NCI-H2081 treated with DMSO at 0.1 percent for 48 hours (cell line): ENCODE data around the gene ADAMTS17.
A peak's percentile ranks its signal among the peaks of the same experiment; 100 is the strongest.
"Not testable (repeated sequence)": the region's sequence is repeated elsewhere in the genome, so short reads cannot be mapped to it uniquely, and the experiment has no call there.

Source experiments
- DNase-seq: peaks from one replicate; lab custom pipeline; 2025; lab: John Stamatoyannopoulos, UW

The ADAMTS17 gene

GRCh38 chr15:100340721-100341238 lies 995 bp downstream of the ADAMTS17 start:
- no peak for DNase-seq

DNA sequence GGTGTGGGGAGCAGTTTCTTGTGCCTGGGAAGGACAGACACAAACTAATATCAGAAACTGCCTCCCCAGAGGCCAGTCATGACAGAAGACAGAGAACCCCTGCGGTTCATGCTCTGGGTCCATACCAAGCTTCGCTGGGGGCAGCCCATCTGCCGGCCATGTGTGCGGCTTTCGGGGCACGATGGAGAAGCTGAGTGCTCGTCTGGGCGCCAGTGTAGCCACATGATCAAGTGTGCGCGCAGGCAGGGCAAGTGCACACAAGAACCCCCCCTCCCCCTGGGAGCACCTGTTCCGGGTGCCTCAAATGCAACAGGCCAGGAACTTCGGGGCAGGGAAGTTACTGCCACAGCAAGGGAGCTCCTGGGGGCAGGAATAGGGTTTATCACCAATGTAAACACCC lies 1.8 kb downstream of the ADAMTS17 start:
- no peak for DNase-seq

- not testable (repeated sequence) for DNase-seq
Observed at GRCh38 chr15:100339451-100339850, 2.3 kb downstream of the ADAMTS17 start.

- DNase-seq, result peak; percentile 15
Observed at GRCh38 chr15:100338971-100339444, 2.8 kb downstream of the ADAMTS17 start.

DNA sequence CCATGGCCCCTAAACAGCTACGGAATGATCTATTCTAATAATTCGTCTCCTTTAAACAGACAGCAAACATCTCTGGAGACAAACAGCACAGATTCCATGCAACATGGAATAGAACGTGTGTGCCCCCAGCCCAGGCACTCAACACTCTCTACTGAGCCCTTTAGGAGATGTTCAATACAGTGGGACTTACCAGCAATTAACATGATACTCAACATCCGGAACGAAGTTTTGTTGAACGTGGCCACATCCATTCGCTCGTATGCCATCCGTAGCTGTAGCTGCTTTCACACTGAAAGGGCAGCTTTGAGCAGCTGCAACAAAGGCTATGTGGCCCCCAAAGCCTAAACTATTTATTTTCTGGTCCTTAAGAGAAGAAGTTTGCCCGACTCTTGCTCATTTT lies 3.5 kb downstream of the ADAMTS17 start:
- DNase-seq, result no peak

DNA sequence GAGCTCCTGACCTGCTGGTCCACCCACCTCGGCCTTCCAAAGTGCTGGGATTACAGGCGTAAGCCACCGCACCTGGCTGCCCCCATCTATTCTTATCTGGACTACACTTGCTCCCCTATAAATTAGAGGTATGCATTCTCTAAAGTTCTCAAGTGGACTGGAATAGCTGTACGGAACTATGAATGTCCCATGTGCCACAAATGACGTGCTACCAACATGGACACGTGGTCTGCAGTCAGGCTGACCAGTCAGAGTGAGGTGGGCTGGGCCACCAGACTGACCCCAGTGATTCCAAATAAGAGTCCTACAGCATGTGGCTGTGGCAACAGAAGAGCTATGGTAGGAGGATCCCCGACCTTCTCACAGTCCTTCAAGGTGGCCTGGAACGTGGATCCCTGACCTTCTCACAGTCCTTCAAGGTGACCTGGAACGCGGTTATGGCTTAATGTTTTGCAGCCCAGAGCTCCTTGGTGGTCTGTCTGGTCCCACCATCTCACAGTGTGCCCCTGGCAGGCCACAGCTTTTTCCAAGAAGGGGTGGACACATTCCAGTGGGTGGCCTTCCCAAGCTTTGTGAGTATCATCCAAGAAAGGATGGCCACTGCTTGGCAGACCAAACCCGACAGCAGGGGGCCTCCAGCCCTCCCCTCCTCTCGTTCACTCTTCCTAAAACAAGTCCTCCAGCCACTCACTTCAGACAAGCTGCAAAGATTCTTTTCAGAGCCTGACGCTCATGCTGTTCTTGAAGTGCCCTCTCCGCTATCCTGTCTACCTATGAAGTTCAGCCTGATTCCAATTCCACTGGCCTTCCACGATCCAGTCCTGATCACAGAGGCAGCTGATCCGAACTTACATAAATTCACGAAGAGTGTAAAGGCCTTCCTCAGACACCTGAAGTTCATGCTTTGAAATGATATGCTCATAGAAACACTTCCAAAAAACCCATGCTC lies 4.4 kb downstream of the ADAMTS17 start:
- no peak for DNase-seq

- DNase-seq, result no peak
Observed at GRCh38 chr15:100336061-100336460, 5.7 kb downstream of the ADAMTS17 start.

DNA sequence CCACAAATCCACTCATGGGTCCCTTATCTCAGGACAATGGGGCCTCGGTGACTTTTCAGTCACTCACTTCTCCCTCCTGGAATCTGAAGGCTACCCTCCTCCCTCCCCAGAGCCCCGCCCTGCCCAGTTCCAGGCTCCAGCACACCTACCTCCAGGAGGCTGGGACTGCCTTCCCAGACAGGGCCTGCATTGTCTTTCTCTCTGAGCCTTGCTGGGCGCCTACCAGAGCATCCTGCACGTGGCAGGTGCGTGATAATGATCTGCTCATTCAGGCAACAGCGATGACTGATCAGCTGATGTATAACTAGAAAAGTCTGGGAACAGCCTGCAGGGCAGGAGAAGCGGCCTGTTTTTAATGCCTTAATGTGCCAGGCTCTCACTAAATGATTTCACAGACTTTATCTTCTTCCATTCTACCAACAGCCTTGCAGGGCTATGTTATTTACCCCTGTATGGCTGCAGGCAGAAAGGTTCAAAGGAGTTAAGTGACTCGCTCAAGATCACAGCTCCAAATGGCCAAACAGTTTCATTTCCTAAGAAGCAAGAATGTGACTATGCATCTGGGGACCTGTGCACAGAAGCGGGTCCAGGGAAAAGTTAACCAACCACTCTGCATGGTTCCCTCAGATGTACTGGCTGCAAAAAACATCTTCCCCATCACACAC lies 6.3 kb downstream of the ADAMTS17 start:
- DNase-seq, result no peak

DNA sequence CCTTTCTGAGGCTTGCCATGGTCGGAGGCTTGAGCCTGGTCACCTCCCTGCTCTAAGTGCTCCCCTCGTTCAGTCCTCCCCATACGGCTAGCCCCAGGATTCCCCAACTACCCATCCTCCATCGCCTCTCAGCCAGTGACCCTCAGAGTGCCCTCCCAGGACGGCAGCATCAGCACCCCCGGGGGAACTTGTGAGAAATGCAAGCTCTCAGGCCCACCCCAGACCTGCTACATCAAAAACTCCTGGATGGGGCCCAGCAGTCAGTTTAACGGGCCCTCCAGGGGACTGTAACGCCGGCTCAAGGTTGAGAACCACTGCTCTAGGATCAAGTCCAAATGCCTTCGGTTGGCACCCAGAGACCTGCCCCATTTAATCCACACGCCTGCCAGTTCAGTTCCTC lies 6.9 kb downstream of the ADAMTS17 start:
- no peak for DNase-seq

GRCh38 chr15:100334456-100334855 lies 7.3 kb downstream of the ADAMTS17 start:
- DNase-seq, result no peak

DNA sequence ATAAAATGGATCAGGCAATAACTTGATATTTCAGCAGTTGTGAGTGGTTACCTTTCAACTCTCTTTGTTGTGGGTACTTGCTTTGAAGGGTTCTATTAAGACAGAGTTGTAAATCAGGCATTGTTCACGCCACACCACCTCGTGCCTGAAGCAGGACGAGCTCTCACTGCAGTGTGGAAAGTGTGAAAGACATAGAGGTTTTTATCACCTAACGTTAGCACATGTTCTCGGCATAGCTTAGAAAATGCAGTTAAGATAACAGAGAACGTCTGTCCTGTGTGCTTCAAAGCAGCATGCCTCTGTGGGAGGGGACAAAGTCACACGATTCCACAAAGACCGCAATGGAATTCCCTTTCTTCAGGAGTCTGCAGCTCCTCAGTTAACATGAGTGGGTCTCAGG lies 7.8 kb downstream of the ADAMTS17 start:
- DNase-seq, result no peak

DNA sequence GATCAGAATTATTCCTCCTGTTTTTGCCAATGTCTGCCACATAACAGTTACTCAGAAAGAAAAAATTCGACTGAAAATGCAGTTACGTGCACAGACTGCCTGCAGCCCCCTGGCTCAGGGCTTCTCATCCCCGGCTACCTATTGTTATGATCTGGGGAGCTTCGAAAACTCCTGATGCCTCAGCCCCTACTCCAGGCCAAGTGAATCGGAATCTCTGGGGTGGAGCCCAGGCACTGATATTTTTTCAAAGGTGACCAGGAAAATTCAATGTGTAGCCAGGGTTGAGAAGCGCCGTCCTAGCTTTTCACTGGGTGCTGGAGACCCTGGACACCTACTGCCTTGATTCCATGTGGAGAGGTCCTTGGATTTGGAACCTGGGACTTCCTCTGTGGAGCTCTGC lies 8.5 kb downstream of the ADAMTS17 start:
- DNase-seq, result no peak

DNA sequence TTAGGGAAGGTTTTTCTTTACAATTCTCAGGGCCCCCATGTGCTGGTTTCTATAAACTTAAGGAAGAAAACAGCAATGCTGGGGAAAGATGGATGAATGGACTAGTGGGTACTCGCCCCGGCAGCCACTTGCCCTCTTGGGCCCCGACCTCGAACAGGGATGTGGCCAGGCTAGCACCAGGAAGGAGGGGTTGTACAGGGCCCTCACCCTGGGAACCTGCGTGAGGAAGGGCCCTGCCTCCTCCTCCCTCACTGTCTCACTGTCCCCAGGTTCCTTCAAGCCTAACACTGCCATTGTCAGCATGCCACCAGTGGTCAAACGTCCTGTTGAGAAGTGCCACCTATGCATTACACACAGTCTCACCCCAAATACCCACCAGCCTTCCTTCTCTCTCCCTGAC lies 9.1 kb downstream of the ADAMTS17 start:
- DNase-seq, result no peak

DNA sequence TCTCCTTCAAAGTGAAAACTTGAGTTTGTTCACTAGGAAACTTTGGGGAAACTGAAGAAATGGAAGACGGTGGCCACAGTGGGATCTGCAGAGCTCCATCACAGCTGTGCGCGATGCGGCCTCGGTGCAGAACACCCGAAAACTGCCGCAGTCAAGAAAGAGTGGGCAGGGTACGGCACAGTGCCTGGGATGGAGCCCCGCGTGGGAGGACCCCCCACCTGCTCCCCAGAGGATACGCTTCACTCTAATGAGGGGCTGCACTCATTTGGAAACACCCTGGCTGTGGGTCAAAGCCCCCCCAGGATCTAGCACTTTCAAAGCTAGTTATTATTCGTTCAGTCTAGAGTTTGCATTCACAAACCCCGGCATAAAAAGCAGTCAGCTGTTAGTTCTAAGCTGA lies 9.5 kb downstream of the ADAMTS17 start:
- DNase-seq, result no peak

DNA sequence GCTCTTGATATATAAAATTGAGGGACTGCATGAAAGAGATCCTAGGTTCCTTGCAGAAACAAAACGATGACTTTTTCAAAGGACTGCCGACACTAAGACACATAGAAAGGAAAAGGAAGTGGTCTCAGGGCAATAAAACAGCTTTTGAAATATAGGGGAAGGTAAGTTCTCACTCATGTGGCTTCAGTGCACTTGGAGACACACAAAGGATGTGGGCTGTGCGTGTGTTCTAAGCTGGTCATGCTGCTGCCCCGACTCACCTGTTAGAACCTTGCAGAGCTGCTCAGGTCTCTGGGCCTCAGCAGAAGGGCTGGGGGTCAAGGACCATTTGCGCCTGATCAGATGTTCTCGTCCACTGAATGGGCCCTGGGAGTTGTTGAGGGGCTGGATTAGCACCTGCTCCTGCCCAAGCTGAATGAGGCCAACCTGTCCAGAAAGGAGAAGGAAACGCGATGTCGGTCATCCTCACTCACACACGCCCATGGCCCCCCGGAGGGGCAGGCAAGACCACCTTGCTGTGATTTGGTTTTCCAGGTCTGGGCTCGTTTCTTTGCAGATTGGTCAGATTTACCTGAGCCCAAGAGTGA lies 11.1 kb downstream of the ADAMTS17 start:
- no peak for DNase-seq

DNA sequence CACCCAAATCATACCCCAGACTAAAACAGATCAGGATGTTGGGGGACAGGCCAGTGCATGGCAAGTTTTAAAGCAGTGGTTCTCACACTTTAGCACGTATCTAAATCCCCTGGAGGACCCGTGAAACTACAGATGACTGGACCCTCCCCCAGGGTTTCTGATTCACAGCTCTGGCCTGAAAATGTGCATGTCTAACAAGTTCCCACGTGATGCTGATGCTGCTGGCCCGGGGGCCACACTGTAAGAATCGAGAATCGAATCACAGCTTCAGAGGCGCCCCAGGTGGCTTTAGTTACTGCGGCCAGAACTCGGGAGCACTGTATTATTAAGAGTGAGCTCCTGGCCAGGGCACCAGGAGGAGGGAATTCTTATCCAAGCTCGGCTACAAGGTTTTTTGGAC lies 11.6 kb downstream of the ADAMTS17 start:
- DNase-seq, result no peak

DNA sequence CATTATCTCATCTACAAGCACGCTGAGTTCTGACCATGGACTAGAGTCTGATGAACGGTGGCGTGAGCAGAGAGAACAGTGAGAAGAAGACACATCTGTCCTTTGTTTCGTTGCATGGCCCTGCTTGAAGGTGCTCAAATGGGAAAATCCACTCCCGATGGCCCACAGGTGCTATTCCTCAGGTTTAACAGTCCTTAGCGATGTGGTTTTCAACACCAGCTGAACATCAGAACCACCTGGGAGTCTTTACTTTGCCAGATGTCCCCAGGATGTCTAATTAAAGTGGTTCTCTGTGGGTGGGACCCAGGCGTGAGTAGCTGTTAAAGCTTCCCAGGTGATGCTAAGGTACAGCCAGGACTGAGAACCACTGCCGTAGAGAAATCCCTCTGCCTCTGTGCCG lies 13.0 kb downstream of the ADAMTS17 start:
- DNase-seq, result no peak

- DNase-seq, result no peak
Observed at GRCh38 chr15:100318880-100319279, 22.9 kb downstream of the ADAMTS17 start.

GRCh38 chr15:100314809-100315400 lies 26.9 kb downstream of the ADAMTS17 start:
- no peak for DNase-seq

GRCh38 chr15:100311833-100312476 lies 29.8 kb downstream of the ADAMTS17 start:
- no peak for DNase-seq

- no peak for DNase-seq
Observed at GRCh38 chr15:100311154-100311625, 30.6 kb downstream of the ADAMTS17 start.
